ENCODE data around the gene PITPNC1. TPM values are rescaled to one million over a fixed set of nuclear protein-coding genes. Genes with fewer than 3 reads are reported as not detected.
"Not testable (repeated sequence)": the region's sequence is repeated elsewhere in the genome, so short reads cannot be mapped to it uniquely, and the experiment has no call there.

PITPNC1 gene
- total RNA-seq, 1 donor from 2014 or later, result 32.1 TPM

- DNase-seq (ENCODE audit: low spot score), result no peak
These were observed 348.3 kb downstream of the PITPNC1 start for GRCh38 chr17:67725373-67725791.

GRCh38 chr17:67725807-67726206 lies 348.7 kb downstream of the PITPNC1 start:
- no peak for DNase-seq (ENCODE audit: low spot score)

- not testable (repeated sequence) for DNase-seq (ENCODE audit: low spot score)
These were observed 350.3 kb downstream of the PITPNC1 start for GRCh38 chr17:67727152-67728039.

GRCh38 chr17:67729903-67730302 lies 352.8 kb downstream of the PITPNC1 start:
- DNase-seq (ENCODE audit: low spot score), result no peak

GRCh38 chr17:67730731-67731130 lies 353.6 kb downstream of the PITPNC1 start:
- DNase-seq (ENCODE audit: low spot score), result no peak

- no peak for DNase-seq (ENCODE audit: low spot score)
These were observed 356.4 kb downstream of the PITPNC1 start for GRCh38 chr17:67733449-67733848.

GRCh38 chr17:67737145-67737544 lies 360.1 kb downstream of the PITPNC1 start:
- no peak for DNase-seq (ENCODE audit: low spot score)

GRCh38 chr17:67742025-67742424 lies 364.9 kb downstream of the PITPNC1 start:
- DNase-seq (ENCODE audit: low spot score), result no peak

Other genes starting within 250 kb of the PITPNC1 start
- 68.4 TPM for gene HELZ, start 132.1 kb upstream of the PITPNC1 start, total RNA-seq
- gene PSMD12, start 10.7 kb upstream of the PITPNC1 start, total RNA-seq, result 57.8 TPM

Measured in ureter (tissue), 1 donor.